Measurements from ENCODE around the gene KRT8. TPM values are rescaled to one million over a fixed set of nuclear protein-coding genes. Genes with fewer than 3 reads are reported as not detected.

Gene KRT8
- polyA plus RNA-seq, 1 donor from 2014 or later = 0.46 TPM

- Histone ChIP-seq H3K27me3 (ENCODE audit: insufficient read depth, low read depth, low read length) (no peaks in the 10 kb centered on the region), H2AFZ (ENCODE audit: low read depth, low read length) (no peak overlapping the region), H3K9me2 (ENCODE audit: insufficient read depth, low read length) (no peaks in the 10 kb centered on the region), H3K27ac (ENCODE audit: low read length) (no peak overlapping the region), H4K20me1 (ENCODE audit: insufficient read depth) (no peaks in the 10 kb centered on the region), H3K4me2 (ENCODE audit: low read length) (no peak overlapping the region), H3K36me3 (ENCODE audit: insufficient read depth, low read length) (no peaks in the 10 kb centered on the region), H3K9ac (ENCODE audit: low read length) (no peak overlapping the region), H3K9me3 (ENCODE audit: low read length) (no peaks in the 10 kb centered on the region), H3F3A (ENCODE audit: insufficient read depth, low read length, poor library complexity, severe bottlenecking) (no peaks in the 10 kb centered on the region), H3K79me2 (replicated peaks; ENCODE audit: insufficient read depth, low read length) (no peaks in the 10 kb centered on the region), H3K4me3 (ENCODE audit: low read length) (no peak overlapping the region)
- TF ChIP-seq RAD21 (conservative IDR thresholded peaks at IDR 0.05) = no peak
- TF ChIP-seq SMC3 (conservative IDR thresholded peaks at IDR 0.05; ENCODE audit: poor library complexity) = no peak
- TF ChIP-seq, protein P1, sequence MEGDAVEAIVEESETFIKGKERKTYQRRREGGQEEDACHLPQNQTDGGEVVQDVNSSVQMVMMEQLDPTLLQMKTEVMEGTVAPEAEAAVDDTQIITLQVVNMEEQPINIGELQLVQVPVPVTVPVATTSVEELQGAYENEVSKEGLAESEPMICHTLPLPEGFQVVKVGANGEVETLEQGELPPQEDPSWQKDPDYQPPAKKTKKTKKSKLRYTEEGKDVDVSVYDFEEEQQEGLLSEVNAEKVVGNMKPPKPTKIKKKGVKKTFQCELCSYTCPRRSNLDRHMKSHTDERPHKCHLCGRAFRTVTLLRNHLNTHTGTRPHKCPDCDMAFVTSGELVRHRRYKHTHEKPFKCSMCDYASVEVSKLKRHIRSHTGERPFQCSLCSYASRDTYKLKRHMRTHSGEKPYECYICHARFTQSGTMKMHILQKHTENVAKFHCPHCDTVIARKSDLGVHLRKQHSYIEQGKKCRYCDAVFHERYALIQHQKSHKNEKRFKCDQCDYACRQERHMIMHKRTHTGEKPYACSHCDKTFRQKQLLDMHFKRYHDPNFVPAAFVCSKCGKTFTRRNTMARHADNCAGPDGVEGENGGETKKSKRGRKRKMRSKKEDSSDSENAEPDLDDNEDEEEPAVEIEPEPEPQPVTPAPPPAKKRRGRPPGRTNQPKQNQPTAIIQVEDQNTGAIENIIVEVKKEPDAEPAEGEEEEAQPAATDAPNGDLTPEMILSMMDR (IDR thresholded peaks at IDR 0.05; ENCODE audit: poor library complexity, severe bottlenecking) = no peak
- TF ChIP-seq POLR2AphosphoS5 (IDR thresholded peaks at IDR 0.05) = no peak
- no peak for TF ChIP-seq TAF1 (IDR thresholded peaks at IDR 0.05; ENCODE audit: low read depth)
- TF ChIP-seq EP300 (conservative IDR thresholded peaks at IDR 0.05; ENCODE audit: poor library complexity, severe bottlenecking) = no peak
- no peak for TF ChIP-seq EZH2 (IDR thresholded peaks at IDR 0.05; ENCODE audit: borderline replicate concordance, insufficient read depth, low read length, poor library complexity, severe bottlenecking)
- no peak for TF ChIP-seq REST (IDR thresholded peaks at IDR 0.05; ENCODE audit: borderline replicate concordance)
- no peak for TF ChIP-seq MXI1 (conservative IDR thresholded peaks at IDR 0.05; ENCODE audit: poor library complexity, severe bottlenecking)
These were observed 12.9 kb upstream of the KRT8 start for GRCh38 chr12:52917800-52918199.

DNA sequence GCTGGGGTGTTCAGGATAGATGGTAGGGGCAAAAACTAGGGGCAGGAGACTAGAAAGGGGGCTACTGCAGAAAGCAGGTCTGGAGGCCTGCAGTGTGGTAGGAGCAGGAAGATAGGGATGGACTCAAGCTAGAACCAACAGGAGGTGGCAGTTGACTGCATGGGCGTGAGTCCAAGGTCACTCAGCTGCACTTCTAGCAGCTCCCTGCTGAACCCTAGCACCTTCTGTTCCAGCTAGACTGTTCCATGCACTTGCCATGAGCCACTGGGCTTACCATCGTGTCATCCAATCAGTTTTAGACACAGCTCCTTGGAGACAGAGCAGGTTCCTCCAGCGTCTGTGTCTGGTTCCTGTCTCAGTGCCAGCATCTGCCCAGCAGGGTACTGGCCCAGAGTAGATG is 11.3 kb upstream of the KRT8 start:
- Histone ChIP-seq H3K9ac (ENCODE audit: low read length) (no peak overlapping the region), H3F3A (ENCODE audit: insufficient read depth, low read length, poor library complexity, severe bottlenecking) (no peaks in the 10 kb centered on the region), H3K36me3 (ENCODE audit: insufficient read depth, low read length) (no peaks in the 10 kb centered on the region), H3K4me3 (ENCODE audit: low read length) (no peak overlapping the region), H3K27ac (ENCODE audit: low read length) (no peak overlapping the region), H4K20me1 (ENCODE audit: insufficient read depth) (no peaks in the 10 kb centered on the region), H3K27me3 (ENCODE audit: insufficient read depth, low read depth, low read length) (no peaks in the 10 kb centered on the region), H2AFZ (ENCODE audit: low read depth, low read length) (no peak overlapping the region), H3K9me2 (ENCODE audit: insufficient read depth, low read length) (no peaks in the 10 kb centered on the region), H3K4me2 (ENCODE audit: low read length) (no peak overlapping the region), H3K79me2 (replicated peaks; ENCODE audit: insufficient read depth, low read length) (no peaks in the 10 kb centered on the region), H3K9me3 (ENCODE audit: low read length) (no peaks in the 10 kb centered on the region)
- TF ChIP-seq SMC3 (conservative IDR thresholded peaks at IDR 0.05; ENCODE audit: poor library complexity) = no peak
- no peak for TF ChIP-seq EP300 (conservative IDR thresholded peaks at IDR 0.05; ENCODE audit: poor library complexity, severe bottlenecking)

GRCh38 chr12:52915637-52916036 is 10.8 kb upstream of the KRT8 start:
- TF ChIP-seq MXI1 (conservative IDR thresholded peaks at IDR 0.05; ENCODE audit: poor library complexity, severe bottlenecking) = no peak
- TF ChIP-seq REST (IDR thresholded peaks at IDR 0.05; ENCODE audit: borderline replicate concordance) = no peak
- TF ChIP-seq SMC3 (conservative IDR thresholded peaks at IDR 0.05; ENCODE audit: poor library complexity) = no peak
- no peak for TF ChIP-seq TAF1 (IDR thresholded peaks at IDR 0.05; ENCODE audit: low read depth)
- TF ChIP-seq, protein P1 (IDR thresholded peaks at IDR 0.05; ENCODE audit: poor library complexity, severe bottlenecking) = no peak
- no peak for TF ChIP-seq EP300 (conservative IDR thresholded peaks at IDR 0.05; ENCODE audit: poor library complexity, severe bottlenecking)
- no peak for TF ChIP-seq RAD21 (conservative IDR thresholded peaks at IDR 0.05)
- TF ChIP-seq EZH2 (IDR thresholded peaks at IDR 0.05; ENCODE audit: borderline replicate concordance, insufficient read depth, low read length, poor library complexity, severe bottlenecking) = no peak
- no peak for TF ChIP-seq POLR2AphosphoS5 (IDR thresholded peaks at IDR 0.05)
- H3K9me3 ChIP-seq (ENCODE audit: low read length) = no peaks in the 10 kb centered on the region
- H2AFZ ChIP-seq (ENCODE audit: low read depth, low read length) = no peak overlapping the region
- no peaks in the 10 kb centered on the region for H3K79me2 ChIP-seq (replicated peaks; ENCODE audit: insufficient read depth, low read length)
- no peaks in the 10 kb centered on the region for H3K9me2 ChIP-seq (ENCODE audit: insufficient read depth, low read length)
- H3K4me3 ChIP-seq (ENCODE audit: low read length) = no peak overlapping the region
- H3K9ac ChIP-seq (ENCODE audit: low read length) = no peak overlapping the region
- no peaks in the 10 kb centered on the region for H3K27me3 ChIP-seq (ENCODE audit: insufficient read depth, low read depth, low read length)
- H3K36me3 ChIP-seq (ENCODE audit: insufficient read depth, low read length) = no peaks in the 10 kb centered on the region
- H4K20me1 ChIP-seq (ENCODE audit: insufficient read depth) = no peaks in the 10 kb centered on the region
- no peak overlapping the region for H3K27ac ChIP-seq (ENCODE audit: low read length)
- no peak overlapping the region for H3K4me2 ChIP-seq (ENCODE audit: low read length)
- H3F3A ChIP-seq (ENCODE audit: insufficient read depth, low read length, poor library complexity, severe bottlenecking) = no peaks in the 10 kb centered on the region
